Upper lobe of right lung (tissue), 1 donor: ENCODE results near the gene RALGPS1. TPM values are rescaled to one million over a fixed set of nuclear protein-coding genes. Genes with fewer than 3 reads are reported as not detected.

Experiments used
- ATAC-seq: fragments of 200-7000 bp; cut with Tn5 transposase; one replicate; pipeline ENCODE4 v1.9.1; 2020; ENCODE audit warnings: mild to moderate bottlenecking, moderate library complexity
- DNase-seq: peaks from one replicate; pipeline ENCODE4 v3.0.0-alpha.2; 2020
- H3K27ac ChIP-seq: fragments of 200-600 bp; one replicate; pipeline ENCODE4 v1.8.0; 2022
- H3K27me3 ChIP-seq: fragments of 200-600 bp; one replicate; pipeline ENCODE4 v1.8.0; 2022; ENCODE audit warnings: mild to moderate bottlenecking
- H3K36me3 ChIP-seq: fragments of 200-600 bp; one replicate; pipeline ENCODE4 v1.8.0; 2022
- H3K4me1 ChIP-seq: fragments of 200-600 bp; one replicate; pipeline ENCODE4 v1.8.0; 2022
- H3K4me3 ChIP-seq: fragments of 200-600 bp; one replicate; pipeline ENCODE4 v1.8.0; 2022; ENCODE audit warnings: mild to moderate bottlenecking
- H3K9me3 ChIP-seq: fragments of 200-600 bp; one replicate; pipeline ENCODE4 v1.8.0; 2022
- CTCF ChIP-seq: fragments of 200-600 bp; IDR thresholded peaks from one replicate; pipeline ENCODE4 v1.8.0; 2022; ENCODE audit warnings: antibody characterized with exemption
- intact Hi-C: fragments of 100-400 bp; cut with DNase I; formaldehyde crosslinking; loops from one replicate; pipeline ENCODE4 v1.11.0; 2022
- total RNA-seq: library from RNA; stranded (reverse); fragmentation: NEBNext Ultra II Directional; extraction: Animal tissue kit (Norgen Biotek cat#: 25700); gene quantifications from one replicate; pipeline ENCODE4 v1.2.1, GENCODE V29; 2021
- donor health status: DM: no; HTN: yes; CAD: no; lungs with severe emphysema.

The RALGPS1 gene
- total RNA-seq, 1 donor from 2014 or later, result 15.9 TPM

DNA sequence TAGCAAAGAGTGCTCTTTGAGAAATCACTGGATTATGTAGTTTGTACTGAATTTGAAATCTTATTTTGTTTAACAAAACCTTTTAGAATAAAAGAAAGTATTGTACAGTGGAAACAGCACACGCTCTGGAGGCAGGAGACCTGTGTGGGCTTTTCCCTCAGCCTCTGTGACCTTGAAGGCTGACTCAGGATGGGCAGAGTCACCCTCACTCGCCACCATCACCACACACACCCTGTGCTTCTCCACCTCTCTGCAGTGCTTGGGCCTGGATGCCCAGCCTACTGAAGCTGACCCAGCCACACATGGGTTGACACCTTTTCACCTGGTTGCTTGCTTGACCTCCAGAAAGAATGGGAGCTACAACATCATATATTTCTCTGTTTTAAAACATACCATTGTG is 188.2 kb downstream of the RALGPS1 start:
- Histone ChIP-seq H3K36me3 (no peaks in the 10 kb centered on the region), H3K4me3 (no peak overlapping the region), H3K9me3 (no peaks in the 10 kb centered on the region), H3K4me1 (no peaks in the 10 kb centered on the region), H3K27me3 (no peaks in the 10 kb centered on the region), H3K27ac (no peak overlapping the region)
- no peak for TF ChIP-seq CTCF
- no peak for ATAC-seq
- no peak for DNase-seq
- intact Hi-C loops, result no loop called here

DNA sequence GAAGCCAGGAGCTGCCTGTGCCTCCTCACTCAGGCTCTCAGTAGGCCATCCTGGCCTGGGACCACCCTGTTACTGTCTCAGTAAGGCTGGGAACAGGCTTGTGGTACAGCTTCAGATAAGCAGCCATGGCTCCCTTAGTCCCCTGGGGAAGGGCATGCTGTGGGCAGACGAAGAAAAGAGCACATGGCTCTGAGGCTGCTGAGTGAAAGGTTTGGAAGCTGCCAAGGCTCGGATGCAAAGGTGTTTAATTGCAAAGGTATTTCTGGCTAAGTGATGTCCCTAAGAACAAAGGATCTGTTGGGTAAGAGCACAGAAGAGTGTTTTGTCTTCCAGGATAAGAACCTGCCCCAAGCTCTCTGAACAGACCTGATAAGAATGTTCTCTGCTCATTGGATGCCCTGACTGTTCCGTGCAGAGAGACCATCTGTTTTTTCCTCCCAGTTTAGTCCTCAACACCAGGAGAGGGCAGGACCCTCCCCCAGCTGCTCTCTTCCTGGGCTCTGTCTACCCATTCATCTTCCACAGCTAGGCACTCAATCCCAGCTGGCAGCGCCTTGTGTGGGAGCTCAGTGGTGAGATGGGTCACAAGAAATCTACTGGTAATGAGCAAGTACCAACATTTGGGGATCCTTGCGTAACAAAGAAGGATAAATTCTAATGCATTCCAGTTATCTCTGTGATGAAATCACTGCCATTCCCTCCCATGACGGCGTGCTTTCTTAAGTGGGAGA is 190.2 kb downstream of the RALGPS1 start:
- Histone ChIP-seq H3K36me3 (peaks cover 5% of the 10 kb centered on the region), H3K4me1 (peaks cover 3% of the 10 kb centered on the region), H3K4me3 (no peak overlapping the region), H3K27me3 (no peaks in the 10 kb centered on the region), H3K27ac (no peak overlapping the region), H3K9me3 (no peaks in the 10 kb centered on the region)
- DNase-seq (no peak), ATAC-seq (no peak)
- intact Hi-C loops, result no loop called here
- no peak for TF ChIP-seq CTCF

GRCh38 chr9:127105805-127106465 is 191.4 kb downstream of the RALGPS1 start:
- no peak for DNase-seq
- ATAC-seq, result no peak
- H3K27ac ChIP-seq, result no peak overlapping the region
- TF ChIP-seq CTCF, result no peak
- H3K9me3 ChIP-seq, result no peaks in the 10 kb centered on the region
- intact Hi-C loops, result no loop called here
- H3K27me3 ChIP-seq, result no peaks in the 10 kb centered on the region
- no peak overlapping the region for H3K4me3 ChIP-seq
- peaks cover 5% of the 10 kb centered on the region for H3K36me3 ChIP-seq
- H3K4me1 ChIP-seq, result peaks cover 4% of the 10 kb centered on the region

DNA sequence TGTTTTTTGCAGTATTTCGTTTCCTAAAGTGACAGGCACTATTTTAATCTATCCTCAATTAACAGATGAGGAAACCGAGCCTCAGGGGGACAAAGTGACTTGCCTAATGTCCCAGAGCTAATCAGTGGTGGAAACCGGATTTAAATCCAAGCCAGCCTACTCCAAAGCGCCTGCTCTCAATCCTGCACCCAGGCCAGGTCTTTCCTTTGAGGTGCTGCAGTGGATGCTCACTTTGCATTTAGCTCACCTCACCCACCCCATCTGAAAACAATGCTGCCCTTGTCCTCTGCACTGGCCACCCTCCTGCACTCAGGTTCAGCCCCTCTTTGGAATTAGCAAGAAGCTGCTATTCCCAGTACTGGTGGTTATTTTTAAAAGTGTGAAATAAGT is 191.9 kb downstream of the RALGPS1 start:
- H3K4me3 ChIP-seq, result no peak overlapping the region
- no peaks in the 10 kb centered on the region for H3K27me3 ChIP-seq
- H3K27ac ChIP-seq, result no peak overlapping the region
- peaks cover 4% of the 10 kb centered on the region for H3K4me1 ChIP-seq
- intact Hi-C loops, result no loop called here
- TF ChIP-seq CTCF, result no peak
- ATAC-seq, result no peak
- no peaks in the 10 kb centered on the region for H3K9me3 ChIP-seq
- peaks cover 5% of the 10 kb centered on the region for H3K36me3 ChIP-seq
- DNase-seq, result no peak

DNA sequence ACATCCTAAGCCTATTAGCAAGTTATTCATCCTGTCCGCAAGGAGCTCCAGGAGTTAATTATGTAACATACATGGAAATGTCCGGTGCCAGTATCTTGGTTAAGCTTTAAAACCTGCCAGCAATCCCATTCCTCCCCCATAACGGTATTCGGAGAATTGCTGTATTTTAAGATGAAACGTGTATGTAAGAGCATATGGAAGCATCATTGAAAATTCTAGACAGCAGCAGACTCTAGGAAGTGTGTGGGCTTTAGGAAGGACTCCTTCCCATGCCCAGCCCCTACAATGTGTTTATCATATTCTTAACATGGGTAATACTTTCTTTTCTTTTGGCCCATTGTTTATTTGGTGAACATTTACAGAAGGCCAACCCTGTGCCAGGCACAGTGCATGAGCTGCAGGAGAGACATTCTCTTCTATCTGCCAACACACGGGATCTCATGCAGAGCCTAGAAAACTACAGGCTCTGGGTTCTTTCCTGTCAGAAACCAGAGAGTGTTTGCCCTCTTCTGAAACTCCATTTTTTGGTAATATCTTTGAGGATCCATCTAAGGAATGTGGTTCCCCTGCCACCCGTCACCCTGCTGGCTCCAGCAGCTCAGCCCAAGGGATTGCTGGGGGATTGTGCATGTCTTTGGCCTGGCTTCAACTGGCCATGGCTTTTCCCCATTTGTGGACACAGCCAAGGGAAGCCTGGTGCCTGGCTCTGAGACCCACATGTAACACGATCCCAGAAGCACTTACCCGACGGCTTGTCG is 192.8 kb downstream of the RALGPS1 start:
- H3K36me3 ChIP-seq, result peaks cover 5% of the 10 kb centered on the region
- DNase-seq (no peak), ATAC-seq (no peak)
- H3K4me3 ChIP-seq, result no peak overlapping the region
- intact Hi-C loops, result no loop called here
- no peaks in the 10 kb centered on the region for H3K9me3 ChIP-seq
- H3K4me1 ChIP-seq, result peaks cover 10% of the 10 kb centered on the region
- TF ChIP-seq CTCF, result no peak
- no peak overlapping the region for H3K27ac ChIP-seq
- no peaks in the 10 kb centered on the region for H3K27me3 ChIP-seq
